ENCODE data around the gene ITGB7.

GRCh38 chr12:53186745-53187144 is 20.3 kb downstream of the ITGB7 start:
- no peak for TF ChIP-seq EP300 (IDR thresholded peaks at IDR 0.05)
- TF ChIP-seq POLR2AphosphoS5 (IDR thresholded peaks at IDR 0.05): no peak
- TF ChIP-seq CTCF (IDR thresholded peaks at IDR 0.05): no peak
